NCI-H82 treated with DMSO at 0.1 percent for 48 hours (cell line): ENCODE measurements around the gene ORMDL2.
"Not testable (repeated sequence)": the region's sequence is repeated elsewhere in the genome, so short reads cannot be mapped to it uniquely, and the experiment has no call there.

ENCODE experiments used
- DNase-seq: peaks from one replicate; lab custom pipeline; 2025; ENCODE audit not compliant: unreplicated experiment; lab: John Stamatoyannopoulos, UW

ORMDL2 gene

GRCh38 chr12:55827806-55828205 is 10.0 kb downstream of the ORMDL2 start:
- no peak for DNase-seq

GRCh38 chr12:55828357-55828756 is 10.5 kb downstream of the ORMDL2 start:
- no peak for DNase-seq

GRCh38 chr12:55829967-55830600 is 12.2 kb downstream of the ORMDL2 start:
- DNase-seq = no peak

- DNase-seq = peak; percentile 9
Measured at GRCh38 chr12:55830601-55831446, 13.0 kb downstream of the ORMDL2 start.

GRCh38 chr12:55831447-55831815 is 13.6 kb downstream of the ORMDL2 start:
- DNase-seq = no peak

GRCh38 chr12:55833056-55833455 is 15.2 kb downstream of the ORMDL2 start:
- no peak for DNase-seq

- not testable (repeated sequence) for DNase-seq
Measured at GRCh38 chr12:55834400-55834799, 16.6 kb downstream of the ORMDL2 start.

- no peak for DNase-seq
Measured at GRCh38 chr12:55838361-55838760, 20.5 kb downstream of the ORMDL2 start.

GRCh38 chr12:55839345-55840140 is 21.7 kb downstream of the ORMDL2 start:
- no peak for DNase-seq

- DNase-seq = no peak
Measured at GRCh38 chr12:55840581-55841351, 22.9 kb downstream of the ORMDL2 start.

- no peak for DNase-seq
Measured at GRCh38 chr12:55842681-55843429, 25.0 kb downstream of the ORMDL2 start, which contains the start of gene MMP19. Gene MMP19 (minus strand): TSS chr12:55842936. CDS start chr12:55842830, 106 bp downstream.

GRCh38 chr12:55843431-55843830 is 25.6 kb downstream of the ORMDL2 start:
- DNase-seq = no peak

GRCh38 chr12:55844961-55845360 is 27.1 kb downstream of the ORMDL2 start:
- no peak for DNase-seq

GRCh38 chr12:55845361-55845760 is 27.5 kb downstream of the ORMDL2 start:
- DNase-seq = no peak

- no peak for DNase-seq
Measured at GRCh38 chr12:55845785-55846496, 28.1 kb downstream of the ORMDL2 start.

GRCh38 chr12:55847033-55847432 is 29.2 kb downstream of the ORMDL2 start:
- DNase-seq = no peak

GRCh38 chr12:55847603-55848291 is 29.9 kb downstream of the ORMDL2 start:
- DNase-seq = no peak

GRCh38 chr12:55849616-55850343 is 31.9 kb downstream of the ORMDL2 start:
- no peak for DNase-seq
